Jurkat, Clone E6-1 (cell line): ENCODE results near the gene MCM7.

Experiments
- DNase-seq: peaks from one replicate; pipeline ENCODE4 v3.0.0-alpha.2; 2011; ENCODE audit warnings: low read depth, low spot score
- H3K4me3 ChIP-seq: 2 replicates; pipeline ENCODE4 v1.5.1; 2011; ENCODE audit warnings: mild to moderate bottlenecking, low read length, control low read depth, moderate library complexity

MCM7 gene

GRCh38 chr7:100079024-100079560, 22.1 kb downstream of the MCM7 start:
- no peak for DNase-seq
- H3K4me3 ChIP-seq = no peak overlapping the region

- DNase-seq = no peak
- no peak overlapping the region for H3K4me3 ChIP-seq
Observed at GRCh38 chr7:100077205-100077604, 24.0 kb downstream of the MCM7 start.

- no peak overlapping the region for H3K4me3 ChIP-seq
- no peak for DNase-seq
Observed at GRCh38 chr7:100075418-100075817, 25.8 kb downstream of the MCM7 start.

- no peak overlapping the region for H3K4me3 ChIP-seq
- no peak for DNase-seq
Observed at GRCh38 chr7:100074841-100075240, 26.4 kb downstream of the MCM7 start.

- H3K4me3 ChIP-seq = no peak overlapping the region
- no peak for DNase-seq
Observed at GRCh38 chr7:100072462-100072861, 28.7 kb downstream of the MCM7 start.

- DNase-seq = no peak
Observed at GRCh38 chr7:100071018-100071723, 30.0 kb downstream of the MCM7 start.

GRCh38 chr7:100069991-100070390, 31.2 kb downstream of the MCM7 start:
- no peak for DNase-seq
- H3K4me3 ChIP-seq = no peak overlapping the region

More at GRCh38 chr7:100071018-100071723, 30.0 kb downstream of the MCM7 start:
- no peak overlapping the region for H3K4me3 ChIP-seq

GRCh38 chr7:100066953-100067352, 34.2 kb downstream of the MCM7 start:
- no peak overlapping the region for H3K4me3 ChIP-seq
- DNase-seq = no peak

- no peak for DNase-seq
- H3K4me3 ChIP-seq = no peak overlapping the region
Observed at GRCh38 chr7:100065452-100066186, 35.6 kb downstream of the MCM7 start.

GRCh38 chr7:100064162-100064561, 37.0 kb downstream of the MCM7 start:
- no peak overlapping the region for H3K4me3 ChIP-seq
- no peak for DNase-seq

- DNase-seq = no peak
- no peak overlapping the region for H3K4me3 ChIP-seq
Observed at GRCh38 chr7:100063376-100063775, 37.8 kb downstream of the MCM7 start.

- H3K4me3 ChIP-seq = no peak overlapping the region
- no peak for DNase-seq
Observed at GRCh38 chr7:100061518-100062193, 39.5 kb downstream of the MCM7 start.

- H3K4me3 ChIP-seq = no peak overlapping the region
- DNase-seq = no peak
Observed at GRCh38 chr7:100059251-100059739, 41.9 kb downstream of the MCM7 start.

GRCh38 chr7:100057006-100057405, 44.2 kb downstream of the MCM7 start:
- no peak for DNase-seq
- no peak overlapping the region for H3K4me3 ChIP-seq

- H3K4me3 ChIP-seq = no peak overlapping the region
- DNase-seq = peak; percentile 60
Observed at GRCh38 chr7:100053215-100053614, 48.0 kb downstream of the MCM7 start.

- no peak for DNase-seq
- H3K4me3 ChIP-seq = no peak overlapping the region
Observed at GRCh38 chr7:100051611-100052010, 49.6 kb downstream of the MCM7 start.

GRCh38 chr7:100049441-100050291, 51.5 kb downstream of the MCM7 start, which contains the start of gene ZSCAN21:
ZSCAN21 (plus strand) TSS chr7:100049774; CDS start chr7:100057007, 7,233 bp downstream.
- H3K4me3 ChIP-seq = peak within 1 kb of the TSS; percentile 64
- DNase-seq = peak; percentile 53

- no peak overlapping the region for H3K4me3 ChIP-seq
- DNase-seq = no peak
Observed at GRCh38 chr7:100048680-100049079, 52.5 kb downstream of the MCM7 start.

- no peak overlapping the region for H3K4me3 ChIP-seq
- no peak for DNase-seq
Observed at GRCh38 chr7:100044718-100045117, 56.5 kb downstream of the MCM7 start.
